NT2/D1 (cell line): ENCODE data around the gene FBXO33.

Experiments
- DNase-seq: peaks from one replicate; pipeline ENCODE4 v3.0.0-alpha.2; 2011; ENCODE audit warnings: low read depth, low spot score
- H3K27me3 ChIP-seq: 2 replicates; pipeline ENCODE4 v1.6.0; 2011; ENCODE audit warnings: mild to moderate bottlenecking; ENCODE audit not compliant: insufficient read length, insufficient read depth
- H3K36me3 ChIP-seq: 2 replicates; pipeline ENCODE4 v1.6.1; 2011; ENCODE audit warnings: mild to moderate bottlenecking, low read length, mixed read lengths; ENCODE audit not compliant: insufficient read depth, insufficient read length
- H3K4me1 ChIP-seq: 2 replicates; pipeline ENCODE4 v1.5.1; 2011; ENCODE audit not compliant: insufficient read depth, insufficient read length
- H3K4me3 ChIP-seq: 2 replicates; pipeline ENCODE4 v1.5.1; 2011; ENCODE audit warnings: low read depth; ENCODE audit not compliant: insufficient read length
- H3K9ac ChIP-seq: 2 replicates; pipeline ENCODE4 v1.6.0; 2011; ENCODE audit warnings: low read depth; ENCODE audit not compliant: insufficient read length
- H3K9me3 ChIP-seq: 2 replicates; pipeline ENCODE4 v1.5.1; 2011; ENCODE audit warnings: mild to moderate bottlenecking, low read length; ENCODE audit not compliant: insufficient read depth
- SUZ12 ChIP-seq: IDR thresholded peaks from 2 replicates; pipeline ENCODE4 v1.6.1; 2011; ENCODE audit not compliant: insufficient read length, insufficient read depth; ENCODE audit errors: extremely low read depth
- YY1 ChIP-seq: IDR thresholded peaks from 2 replicates; pipeline ENCODE4 v1.6.1; 2011; ENCODE audit not compliant: insufficient read length, insufficient read depth
- ZNF274 ChIP-seq: IDR thresholded peaks from 2 replicates; pipeline ENCODE4 v1.6.1; 2011; ENCODE audit warnings: mild to moderate bottlenecking, low read depth, low read length

The FBXO33 gene

GRCh38 chr14:39383026-39383660, 49.1 kb downstream of the FBXO33 start:
- Histone ChIP-seq H3K4me1 (no peaks in the 10 kb centered on the region), H3K27me3 (no peaks in the 10 kb centered on the region), H3K9me3 (no peaks in the 10 kb centered on the region), H3K4me3 (no peak overlapping the region), H3K9ac (no peak overlapping the region), H3K36me3 (no peaks in the 10 kb centered on the region)
- TF ChIP-seq SUZ12 (no peak), YY1 (no peak), ZNF274 (no peak)
- DNase-seq: no peak

- TF ChIP-seq YY1: no peak
- no peak for TF ChIP-seq SUZ12
- no peak for TF ChIP-seq ZNF274
- H3K4me3 ChIP-seq: no peak overlapping the region
- no peaks in the 10 kb centered on the region for H3K9me3 ChIP-seq
- no peaks in the 10 kb centered on the region for H3K36me3 ChIP-seq
- H3K4me1 ChIP-seq: no peaks in the 10 kb centered on the region
- H3K9ac ChIP-seq: no peak overlapping the region
- DNase-seq: no peak
- no peaks in the 10 kb centered on the region for H3K27me3 ChIP-seq
Observed at GRCh38 chr14:39382463-39382862, 49.8 kb downstream of the FBXO33 start.

- no peaks in the 10 kb centered on the region for H3K9me3 ChIP-seq
- no peak for TF ChIP-seq YY1
- no peak for TF ChIP-seq SUZ12
- TF ChIP-seq ZNF274: no peak
- no peaks in the 10 kb centered on the region for H3K27me3 ChIP-seq
- no peak for DNase-seq
- H3K4me3 ChIP-seq: no peak overlapping the region
- H3K4me1 ChIP-seq: no peaks in the 10 kb centered on the region
- no peaks in the 10 kb centered on the region for H3K36me3 ChIP-seq
- H3K9ac ChIP-seq: no peak overlapping the region
Observed at GRCh38 chr14:39381366-39381765, 50.9 kb downstream of the FBXO33 start.

- Histone ChIP-seq H3K27me3 (no peaks in the 10 kb centered on the region), H3K9me3 (no peaks in the 10 kb centered on the region), H3K4me1 (no peaks in the 10 kb centered on the region), H3K36me3 (no peaks in the 10 kb centered on the region), H3K9ac (no peak overlapping the region), H3K4me3 (no peak overlapping the region)
- TF ChIP-seq ZNF274: no peak
- no peak for TF ChIP-seq SUZ12
- TF ChIP-seq YY1: no peak
- DNase-seq: no peak
Observed at GRCh38 chr14:39376667-39377403, 55.4 kb downstream of the FBXO33 start.

- Histone ChIP-seq H3K27me3 (no peaks in the 10 kb centered on the region), H3K9me3 (no peaks in the 10 kb centered on the region), H3K9ac (no peak overlapping the region), H3K4me3 (no peak overlapping the region), H3K4me1 (no peaks in the 10 kb centered on the region), H3K36me3 (peaks cover 4% of the 10 kb centered on the region)
- no peak for TF ChIP-seq ZNF274
- TF ChIP-seq SUZ12: no peak
- no peak for TF ChIP-seq YY1
- no peak for DNase-seq
Observed at GRCh38 chr14:39374851-39375250, 57.4 kb downstream of the FBXO33 start.

GRCh38 chr14:39372656-39373055, 59.6 kb downstream of the FBXO33 start:
- H3K9me3 ChIP-seq: no peaks in the 10 kb centered on the region
- H3K36me3 ChIP-seq: peaks cover 4% of the 10 kb centered on the region
- no peak overlapping the region for H3K4me3 ChIP-seq
- DNase-seq: no peak
- no peaks in the 10 kb centered on the region for H3K27me3 ChIP-seq
- H3K4me1 ChIP-seq: no peaks in the 10 kb centered on the region
- TF ChIP-seq ZNF274: no peak
- no peak for TF ChIP-seq YY1
- no peak for TF ChIP-seq SUZ12
- H3K9ac ChIP-seq: no peak overlapping the region

GRCh38 chr14:39370415-39370814, 61.8 kb downstream of the FBXO33 start:
- no peak for TF ChIP-seq ZNF274
- no peak for TF ChIP-seq YY1
- no peak for TF ChIP-seq SUZ12

More at GRCh38 chr14:39370415-39370814, 61.8 kb downstream of the FBXO33 start:
- H3K9me3 ChIP-seq: no peaks in the 10 kb centered on the region
- no peaks in the 10 kb centered on the region for H3K27me3 ChIP-seq
- no peak overlapping the region for H3K9ac ChIP-seq
- H3K4me1 ChIP-seq: peaks cover 2% of the 10 kb centered on the region
- DNase-seq: no peak
- H3K4me3 ChIP-seq: no peak overlapping the region
- H3K36me3 ChIP-seq: peaks cover 4% of the 10 kb centered on the region
